Adrenal gland (tissue), 5 donors: Measurements from ENCODE around the gene KDM1B.

Source experiments
- CTCF ChIP-seq, 6 experiments: fragments of 450-650 bp in 4 of 6; fragments of 200-600 bp in 2 of 6; sonication (generic) in 1 of 6; IDR thresholded peaks; 1 replicate in 5 of 6; 2 replicates in 1 of 6; pipeline versions ENCODE4 v1.5.1 to v1.8.0; 2016 to 2021; ENCODE audit warnings: antibody characterized with exemption in 6 of 6, mild to moderate bottlenecking in 2 of 6, moderate library complexity in 1 of 6
- POLR2A ChIP-seq, 2 donors: fragments of 450-650 bp; IDR thresholded peaks; one replicate each; pipeline ENCODE4 v1.6.1; 2017; ENCODE audit warnings: antibody characterized with exemption in 2 of 2, mild to moderate bottlenecking in 2 of 2, moderate library complexity in 1 of 2
- donor health status: DM: no; HTN: no; CAD: no.

- TF ChIP-seq POLR2A (IDR thresholded peaks at IDR 0.05) (no peak), CTCF (IDR thresholded peaks at IDR 0.05) (no peak)
Observed at GRCh38 chr6:18246205-18246604, 91.0 kb downstream of the KDM1B start.
